Uterus (tissue), 4 donors: Measurements from ENCODE around the gene SELPLG. TPM values are rescaled to one million over a fixed set of nuclear protein-coding genes. Genes with fewer than 3 reads are reported as not detected.

Experiments used
- DNase-seq, 2 donors: peaks; one replicate each; pipeline ENCODE4 v3.0.0-alpha.2; 2019 to 2020
- H3K27ac ChIP-seq, 2 donors: fragments of 200-600 bp; sonication (generic); 1 replicate in 1 of 2; 2 replicates in 1 of 2; pipeline ENCODE4 v1.5.1; 2016 to 2018
- H3K27me3 ChIP-seq, 2 donors: fragments of 200-600 bp; sonication (generic); one replicate each; pipeline ENCODE4 v1.5.1; 2018 to 2019; ENCODE audit warnings: control low read depth in 1 of 2
- H3K36me3 ChIP-seq, 2 donors: fragments of 200-600 bp; sonication (generic); one replicate each; pipeline ENCODE4 v1.5.1; 2019; ENCODE audit warnings: control low read depth in 1 of 2
- H3K4me1 ChIP-seq, 2 donors: fragments of 200-600 bp; sonication (generic); one replicate each; pipeline ENCODE4 v1.5.1; 2018 to 2019; ENCODE audit warnings: control low read depth in 1 of 2
- H3K4me3 ChIP-seq, 2 donors: fragments of 200-600 bp; sonication (generic); 1 replicate in 1 of 2; 2 replicates in 1 of 2; pipeline ENCODE4 v1.5.1; 2018 to 2019; ENCODE audit warnings: mild to moderate bottlenecking in 1 of 2
- H3K9me3 ChIP-seq, 2 donors: fragments of 200-600 bp; sonication (generic); one replicate each; pipeline ENCODE4 v1.5.1; 2019; ENCODE audit warnings: control low read depth in 1 of 2
- CTCF ChIP-seq, 4 experiments: fragments of 200-600 bp in 2 of 4; fragments of 450-650 bp in 2 of 4; sonication (generic) in 2 of 4; IDR thresholded peaks; one replicate each; pipeline ENCODE4 v1.5.1; 2016 to 2019; ENCODE audit warnings: antibody characterized with exemption in 4 of 4, mild to moderate bottlenecking in 2 of 4, moderate library complexity in 1 of 4
- POLR2A ChIP-seq, 2 donors: fragments of 450-650 bp; IDR thresholded peaks; one replicate each; pipeline ENCODE4 v1.6.1; 2016; ENCODE audit warnings: antibody characterized with exemption in 2 of 2, mild to moderate bottlenecking in 1 of 2, moderate library complexity in 1 of 2
- intact Hi-C: fragments of 100-400 bp; cut with DNase I; formaldehyde crosslinking; loops from one replicate; pipeline ENCODE4 v1.15.1; 2023; ENCODE audit warnings: low total_unique reads
- total RNA-seq, 4 donors: library from RNA; depleted of rRNA in 3 of 4; stranded (reverse); fragments of >200 nt in 3 of 4; gene quantifications; one replicate each; pipeline versions ENCODE4 v1.1.0 to v1.2.4, GENCODE V29; 2014 to 2023
- donor health status: DM: yes; HTN: yes; CAD: no.

The SELPLG gene
- total RNA-seq, 4 donors from 2014 or later = 1.5 to 6.5 (median 2.9) TPM

GRCh38 chr12:108670066-108670631, 36.5 kb upstream of the SELPLG start:
- intact Hi-C loops = no loop called here
- DNase-seq = no peak
- TF ChIP-seq CTCF (IDR thresholded peaks at IDR 0.05) (no peak), POLR2A (IDR thresholded peaks at IDR 0.05) (no peak)
- H3K4me3 ChIP-seq = no peak overlapping the region
- peak overlapping the region; percentile 32 to 90 for H3K27ac ChIP-seq
- no peaks in the 10 kb centered on the region for H3K27me3 ChIP-seq
- H3K4me1 ChIP-seq = peaks cover 18 to 24% of the 10 kb centered on the region in 2 donors
- no peaks in the 10 kb centered on the region for H3K36me3 ChIP-seq
- H3K9me3 ChIP-seq = no peaks in the 10 kb centered on the region

GRCh38 chr12:108668542-108668941, 34.8 kb upstream of the SELPLG start:
- H3K36me3 ChIP-seq = no peaks in the 10 kb centered on the region
- H3K9me3 ChIP-seq = no peaks in the 10 kb centered on the region
- peaks cover 18 to 24% of the 10 kb centered on the region in 2 donors for H3K4me1 ChIP-seq
- peak overlapping the region; percentile 86 to 90 for H3K27ac ChIP-seq
- no peak for DNase-seq
- H3K4me3 ChIP-seq = no peak overlapping the region
- H3K27me3 ChIP-seq = no peaks in the 10 kb centered on the region
- intact Hi-C loops = loop anchor here (10.0 kb wide), 1 partner anchor 66 kb away; the partner anchor contains the start of gene CORO1C
- TF ChIP-seq POLR2A (IDR thresholded peaks at IDR 0.05) (no peak), CTCF (IDR thresholded peaks at IDR 0.05) (no peak)

GRCh38 chr12:108668063-108668462, 34.4 kb upstream of the SELPLG start:
- Histone ChIP-seq H3K4me1 (peaks cover 18 to 24% of the 10 kb centered on the region in 2 donors), H3K9me3 (no peaks in the 10 kb centered on the region), H3K27ac (peak overlapping the region; percentile 86 to 90), H3K27me3 (no peaks in the 10 kb centered on the region), H3K4me3 (no peak overlapping the region), H3K36me3 (no peaks in the 10 kb centered on the region)
- DNase-seq = no peak
- intact Hi-C loops = loop anchor here (10.0 kb wide), 1 partner anchor 67 kb away; the partner anchor contains the start of gene CORO1C
- no peak for TF ChIP-seq CTCF (IDR thresholded peaks at IDR 0.05)

- TF ChIP-seq POLR2A (IDR thresholded peaks at IDR 0.05) (no peak), CTCF (IDR thresholded peaks at IDR 0.05) (no peak)
- no peaks in the 10 kb centered on the region for H3K9me3 ChIP-seq
- H3K36me3 ChIP-seq = no peaks in the 10 kb centered on the region
- intact Hi-C loops = loop anchor here (10.0 kb wide), 1 partner anchor 67 kb away; the partner anchor contains the start of gene CORO1C
- peak overlapping the region; percentile 86 to 90 for H3K27ac ChIP-seq
- peaks cover 18 to 24% of the 10 kb centered on the region in 2 donors for H3K4me1 ChIP-seq
- H3K4me3 ChIP-seq = no peak overlapping the region
- no peaks in the 10 kb centered on the region for H3K27me3 ChIP-seq
- no peak for DNase-seq
These were observed 33.7 kb upstream of the SELPLG start for GRCh38 chr12:108667349-108667748.

GRCh38 chr12:108666401-108666881, 32.7 kb upstream of the SELPLG start:
- intact Hi-C loops = loop anchor here (10.0 kb wide), 1 partner anchor 68 kb away; the partner anchor contains the start of gene CORO1C
- Histone ChIP-seq H3K36me3 (no peaks in the 10 kb centered on the region), H3K27me3 (no peaks in the 10 kb centered on the region), H3K4me3 (no peak overlapping the region), H3K27ac (peak overlapping the region; percentile 86 to 90), H3K9me3 (no peaks in the 10 kb centered on the region), H3K4me1 (peaks cover 18 to 24% of the 10 kb centered on the region in 2 donors)
- TF ChIP-seq CTCF (IDR thresholded peaks at IDR 0.05) (no peak), POLR2A (IDR thresholded peaks at IDR 0.05) (no peak)
- peak in 1 of 2 donors; percentile 50 for DNase-seq
